GM18505 (cell line): Measurements from ENCODE around the gene NOX1.

ENCODE experiments used
- ATAC-seq: cut with Tn5 transposase; IDR thresholded peaks from one replicate; pipeline ENCODE4 v1.9.1; 2021; ENCODE audit not compliant: unreplicated experiment
- POLR2A ChIP-seq: IDR thresholded peaks from 4 replicates; pipeline ENCODE4 v1.6.1; 2011; ENCODE audit warnings: borderline replicate concordance; ENCODE audit not compliant: insufficient read depth, insufficient read length; ENCODE audit errors: extremely low read depth

NOX1 gene

GRCh38 chrX:100874325-100874724 lies at the start of gene NOX1:
Gene NOX1 (minus strand): TSS chrX:100874359. CDS start chrX:100874139, 220 bp downstream.
- TF ChIP-seq POLR2A = no peak
- ATAC-seq = no peak

GRCh38 chrX:100915562-100915961 lies 41.4 kb upstream of the NOX1 start:
- no peak for ATAC-seq
- TF ChIP-seq POLR2A = no peak

GRCh38 chrX:100913111-100913510 lies 39.0 kb upstream of the NOX1 start:
- no peak for ATAC-seq
- TF ChIP-seq POLR2A = no peak

GRCh38 chrX:100911731-100912130 lies 37.6 kb upstream of the NOX1 start:
- ATAC-seq = no peak
- TF ChIP-seq POLR2A = no peak

- ATAC-seq = no peak
- no peak for TF ChIP-seq POLR2A
Measured at GRCh38 chrX:100905620-100906019, 31.5 kb upstream of the NOX1 start.

- no peak for ATAC-seq
- no peak for TF ChIP-seq POLR2A
Measured at GRCh38 chrX:100904433-100904832, 30.3 kb upstream of the NOX1 start.

GRCh38 chrX:100895365-100896075 lies 21.4 kb upstream of the NOX1 start:
- ATAC-seq = no peak
- no peak for TF ChIP-seq POLR2A

- TF ChIP-seq POLR2A = no peak
Measured at GRCh38 chrX:100883654-100884053, 9.5 kb upstream of the NOX1 start.

GRCh38 chrX:100880368-100880767 lies 6.2 kb upstream of the NOX1 start:
- TF ChIP-seq POLR2A = no peak
- ATAC-seq = no peak

More at GRCh38 chrX:100883654-100884053, 9.5 kb upstream of the NOX1 start:
- ATAC-seq = no peak

GRCh38 chrX:100871594-100872560 lies 2.3 kb downstream of the NOX1 start:
- no peak for ATAC-seq
- TF ChIP-seq POLR2A = no peak

- TF ChIP-seq POLR2A = no peak
Measured at GRCh38 chrX:100870527-100870926, 3.6 kb downstream of the NOX1 start.

GRCh38 chrX:100868273-100868672 lies 5.9 kb downstream of the NOX1 start:
- ATAC-seq = no peak
- no peak for TF ChIP-seq POLR2A

More at GRCh38 chrX:100870527-100870926, 3.6 kb downstream of the NOX1 start:
- ATAC-seq = no peak

- no peak for TF ChIP-seq POLR2A
- no peak for ATAC-seq
Measured at GRCh38 chrX:100864657-100865391, 9.3 kb downstream of the NOX1 start.
